Nephron progenitor cell (in vitro differentiated cells): ENCODE measurements around the gene ETV3.

Experiments
- DNase-seq: peaks from one replicate; pipeline ENCODE4 v3.0.0; 2021
- H3K27ac Mint-ChIP-seq: 2 replicates; pipeline ENCODE4 v1.8.0; 2021; ENCODE audit warnings: mild to moderate bottlenecking, moderate library complexity, mixed read lengths
- H3K27me3 Mint-ChIP-seq: 2 replicates; pipeline ENCODE4 v1.8.0; 2021; ENCODE audit warnings: mild to moderate bottlenecking, low read depth, mixed read lengths; ENCODE audit not compliant: poor library complexity
- H3K36me3 Mint-ChIP-seq: 2 replicates; pipeline ENCODE4 v1.8.0; 2021; ENCODE audit warnings: low read depth, mixed read lengths
- H3K4me1 Mint-ChIP-seq: 2 replicates; pipeline ENCODE4 v1.8.0; 2021; ENCODE audit warnings: mixed read lengths
- H3K4me3 Mint-ChIP-seq: 2 replicates; pipeline ENCODE4 v1.8.0; 2021; ENCODE audit warnings: mild to moderate bottlenecking, moderate library complexity, mixed read lengths
- H3K9me3 Mint-ChIP-seq: 2 replicates; pipeline ENCODE4 v1.8.0; 2021; ENCODE audit warnings: mild to moderate bottlenecking, moderate library complexity, mixed read lengths
- CTCF ChIP-seq: fragments of 200-600 bp; sonication (generic); IDR thresholded peaks from 2 replicates; pipeline ENCODE4 v1.5.0; 2021; ENCODE audit warnings: antibody characterized with exemption

The ETV3 gene

GRCh38 chr1:157096881-157097280 lies 41.3 kb downstream of the ETV3 start:
- no peak for DNase-seq
- Mint-ChIP-seq H3K9me3 (no peaks in the 10 kb centered on the region), H3K27ac (no peak overlapping the region), H3K4me3 (no peak overlapping the region), H3K4me1 (no peaks in the 10 kb centered on the region), H3K36me3 (no peaks in the 10 kb centered on the region), H3K27me3 (peaks cover 11% of the 10 kb centered on the region)
- TF ChIP-seq CTCF = no peak

- H3K4me1 Mint-ChIP-seq = peaks cover 2% of the 10 kb centered on the region
- H3K36me3 Mint-ChIP-seq = no peaks in the 10 kb centered on the region
- no peak overlapping the region for H3K4me3 Mint-ChIP-seq
- no peak for DNase-seq
- H3K27me3 Mint-ChIP-seq = peaks cover 11% of the 10 kb centered on the region
- no peaks in the 10 kb centered on the region for H3K9me3 Mint-ChIP-seq
- TF ChIP-seq CTCF = no peak
- H3K27ac Mint-ChIP-seq = no peak overlapping the region
Observed at GRCh38 chr1:157095551-157095950, 42.6 kb downstream of the ETV3 start.

- no peaks in the 10 kb centered on the region for H3K36me3 Mint-ChIP-seq
- H3K4me3 Mint-ChIP-seq = no peak overlapping the region
- H3K27ac Mint-ChIP-seq = no peak overlapping the region
- DNase-seq = no peak
- no peaks in the 10 kb centered on the region for H3K9me3 Mint-ChIP-seq
- no peak for TF ChIP-seq CTCF
- H3K27me3 Mint-ChIP-seq = peaks cover 11% of the 10 kb centered on the region
- peaks cover 7% of the 10 kb centered on the region for H3K4me1 Mint-ChIP-seq
Observed at GRCh38 chr1:157095091-157095490, 43.1 kb downstream of the ETV3 start.

GRCh38 chr1:157092831-157093230 lies 45.4 kb downstream of the ETV3 start:
- Mint-ChIP-seq H3K27me3 (peaks cover 14% of the 10 kb centered on the region), H3K4me3 (no peak overlapping the region), H3K4me1 (peaks cover 7% of the 10 kb centered on the region), H3K27ac (no peak overlapping the region), H3K36me3 (no peaks in the 10 kb centered on the region), H3K9me3 (no peaks in the 10 kb centered on the region)
- no peak for DNase-seq
- no peak for TF ChIP-seq CTCF

- DNase-seq = no peak
- Mint-ChIP-seq H3K9me3 (no peaks in the 10 kb centered on the region), H3K36me3 (no peaks in the 10 kb centered on the region), H3K27me3 (peaks cover 17% of the 10 kb centered on the region), H3K4me3 (no peak overlapping the region), H3K27ac (no peak overlapping the region), H3K4me1 (peaks cover 7% of the 10 kb centered on the region)
- no peak for TF ChIP-seq CTCF
Observed at GRCh38 chr1:157091668-157092273, 46.4 kb downstream of the ETV3 start.

GRCh38 chr1:157091186-157091585 lies 47.0 kb downstream of the ETV3 start:
- H3K27ac Mint-ChIP-seq = no peak overlapping the region
- no peak for TF ChIP-seq CTCF
- no peak overlapping the region for H3K4me3 Mint-ChIP-seq
- H3K9me3 Mint-ChIP-seq = no peaks in the 10 kb centered on the region
- peaks cover 13% of the 10 kb centered on the region for H3K27me3 Mint-ChIP-seq
- no peaks in the 10 kb centered on the region for H3K36me3 Mint-ChIP-seq
- DNase-seq = no peak
- H3K4me1 Mint-ChIP-seq = peaks cover 7% of the 10 kb centered on the region
